SK-N-SH treated with all-trans-retinoic acid at 6 μM for 48 hours (cell line): ENCODE measurements around the gene VPS41.

Experiments
- CREB5 ChIP-seq: fragments of 250-450 bp; sonication (Bioruptor Pico); IDR thresholded peaks from 2 replicates; pipeline ENCODE4 v1.5.1; 2020; ENCODE audit warnings: low read depth, mild to moderate bottlenecking, moderate library complexity
- PATZ1 ChIP-seq: fragments of 250-450 bp; sonication (Bioruptor Pico); IDR thresholded peaks from 2 replicates; pipeline ENCODE4 v1.8.0; 2020; ENCODE audit warnings: mild to moderate bottlenecking, moderate library complexity, borderline replicate concordance
- RARB ChIP-seq: fragments of 250-450 bp; sonication (Bioruptor Pico); IDR thresholded peaks from 2 replicates; pipeline ENCODE4 v1.8.0; 2021; ENCODE audit warnings: mild to moderate bottlenecking, moderate library complexity
- ZC3H10 ChIP-seq: fragments of 250-450 bp; sonication (Bioruptor Pico); IDR thresholded peaks from 2 replicates; pipeline ENCODE4 v1.5.1; 2021; ENCODE audit warnings: mild to moderate bottlenecking, moderate library complexity
- ZNF565 ChIP-seq: fragments of 450-650 bp; formaldehyde crosslinking; conservative IDR thresholded peaks from 2 replicates; pipeline ENCODE4 v1.5.0; 2020; ENCODE audit warnings: low read depth, mild to moderate bottlenecking, moderate library complexity
- ZNF70 ChIP-seq: fragments of 450-650 bp; formaldehyde crosslinking; IDR thresholded peaks from 2 replicates; pipeline ENCODE4 v1.5.0; 2020; ENCODE audit warnings: mild to moderate bottlenecking, moderate library complexity

- TF ChIP-seq ZC3H10 (CRISPR knock-in tag) (no peak), ZNF565 (no peak), PATZ1 (CRISPR knock-in tag) (no peak), RARB (CRISPR knock-in tag) (no peak), CREB5 (no peak), ZNF70 (no peak)
Observed at GRCh38 chr7:38748056-38748610, 160.9 kb downstream of the VPS41 start.
